Stomach (tissue), 4 donors: ENCODE data around the gene CSTF2T.

ENCODE experiments used
- EP300 ChIP-seq: sonication (generic); formaldehyde crosslinking; IDR thresholded peaks from one replicate; pipeline ENCODE4 v1.6.1; 2017; ENCODE audit warnings: antibody characterized with exemption
- POLR2A ChIP-seq, 4 donors: fragments of 450-650 bp; IDR thresholded peaks; one replicate each; pipeline ENCODE4 v1.6.1; 2016; ENCODE audit warnings: antibody characterized with exemption in 4 of 4, control low read depth in 2 of 4, mild to moderate bottlenecking in 1 of 4, moderate library complexity in 1 of 4
- POLR2AphosphoS5 ChIP-seq, 3 donors: sonication (generic); formaldehyde crosslinking; IDR thresholded peaks; one replicate each; pipeline ENCODE4 v1.6.1; 2016; ENCODE audit warnings: antibody characterized with exemption in 3 of 3
- TF ChIP-seq, protein P1 (sequence below), 7 experiments: fragments of 450-650 bp in 4 of 7; fragments of 200-600 bp in 3 of 7; sonication (generic) in 3 of 7; IDR thresholded peaks; one replicate each; pipeline ENCODE4 v1.5.1; 2016 to 2019; ENCODE audit warnings: antibody characterized with exemption in 7 of 7, control low read depth in 2 of 7, mild to moderate bottlenecking in 1 of 7

DNA sequence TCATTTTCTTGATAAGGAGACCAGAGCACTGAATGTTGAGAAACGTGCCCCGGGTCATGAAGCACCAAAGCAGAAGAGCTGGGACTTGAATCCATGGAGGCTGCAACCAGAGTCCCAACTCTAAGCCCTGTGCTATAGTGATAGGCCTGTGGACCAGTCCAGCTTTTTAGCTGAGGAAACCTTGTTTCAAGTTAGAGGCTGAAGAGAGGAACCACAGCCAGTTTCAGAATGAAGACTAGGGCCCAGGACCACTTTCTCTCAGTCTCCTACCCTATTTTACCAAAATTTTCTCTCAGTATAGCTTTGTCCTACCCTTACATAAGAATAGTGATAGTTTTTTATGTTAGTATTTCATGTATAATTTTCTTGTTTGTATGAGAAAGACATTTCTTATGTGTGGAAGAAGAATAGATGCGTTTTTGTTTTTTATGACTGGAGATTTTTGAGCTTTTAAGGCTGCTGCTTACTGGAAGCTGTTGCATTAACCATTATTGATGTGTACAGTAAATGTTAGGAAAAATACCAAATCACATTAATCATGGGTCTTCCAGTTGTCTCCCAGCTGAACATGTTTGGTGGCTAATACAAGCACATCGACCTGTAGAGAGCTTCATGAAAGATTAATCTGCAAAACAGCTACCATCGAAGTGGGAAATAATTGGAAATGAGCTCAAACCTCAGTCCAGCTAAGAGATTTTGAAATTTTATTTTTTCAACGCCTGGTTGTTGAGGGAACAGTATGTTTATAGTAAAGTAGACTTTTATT lies 45.0 kb upstream of the CSTF2T start:
- TF ChIP-seq, protein P1, sequence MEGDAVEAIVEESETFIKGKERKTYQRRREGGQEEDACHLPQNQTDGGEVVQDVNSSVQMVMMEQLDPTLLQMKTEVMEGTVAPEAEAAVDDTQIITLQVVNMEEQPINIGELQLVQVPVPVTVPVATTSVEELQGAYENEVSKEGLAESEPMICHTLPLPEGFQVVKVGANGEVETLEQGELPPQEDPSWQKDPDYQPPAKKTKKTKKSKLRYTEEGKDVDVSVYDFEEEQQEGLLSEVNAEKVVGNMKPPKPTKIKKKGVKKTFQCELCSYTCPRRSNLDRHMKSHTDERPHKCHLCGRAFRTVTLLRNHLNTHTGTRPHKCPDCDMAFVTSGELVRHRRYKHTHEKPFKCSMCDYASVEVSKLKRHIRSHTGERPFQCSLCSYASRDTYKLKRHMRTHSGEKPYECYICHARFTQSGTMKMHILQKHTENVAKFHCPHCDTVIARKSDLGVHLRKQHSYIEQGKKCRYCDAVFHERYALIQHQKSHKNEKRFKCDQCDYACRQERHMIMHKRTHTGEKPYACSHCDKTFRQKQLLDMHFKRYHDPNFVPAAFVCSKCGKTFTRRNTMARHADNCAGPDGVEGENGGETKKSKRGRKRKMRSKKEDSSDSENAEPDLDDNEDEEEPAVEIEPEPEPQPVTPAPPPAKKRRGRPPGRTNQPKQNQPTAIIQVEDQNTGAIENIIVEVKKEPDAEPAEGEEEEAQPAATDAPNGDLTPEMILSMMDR (IDR thresholded peaks at IDR 0.05), result no peak
- TF ChIP-seq POLR2A (IDR thresholded peaks at IDR 0.05), result no peak
- no peak for TF ChIP-seq POLR2AphosphoS5 (IDR thresholded peaks at IDR 0.05)
- TF ChIP-seq EP300, result no peak
